HG02852 (cell line): ENCODE results near the gene SLC1A2.

Source experiments
- ATAC-seq: cut with Tn5 transposase; IDR thresholded peaks from one replicate; pipeline ENCODE4 v1.9.1; 2021; ENCODE audit warnings: mild to moderate bottlenecking, moderate library complexity; ENCODE audit not compliant: unreplicated experiment

Gene SLC1A2

DNA sequence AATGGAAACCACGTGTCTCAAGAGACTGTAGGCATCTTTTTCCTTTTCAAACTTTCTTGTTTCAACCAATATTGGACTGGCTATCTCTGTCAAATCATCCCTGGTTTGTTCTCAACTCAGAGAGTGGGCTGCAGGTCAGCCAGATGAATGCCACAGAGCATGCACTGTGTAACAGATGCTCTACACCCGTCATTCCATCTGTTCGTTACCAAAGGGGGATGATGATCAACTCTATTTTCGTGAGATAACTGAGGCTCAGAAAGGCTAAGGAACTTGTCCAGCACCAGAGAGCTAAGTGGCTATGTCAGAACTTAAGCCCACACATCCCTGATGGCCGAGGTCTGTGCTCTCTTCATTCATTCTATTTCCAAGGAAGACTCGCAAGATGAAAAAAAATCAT is 42.1 kb downstream of the SLC1A2 start:
- no peak for ATAC-seq

DNA sequence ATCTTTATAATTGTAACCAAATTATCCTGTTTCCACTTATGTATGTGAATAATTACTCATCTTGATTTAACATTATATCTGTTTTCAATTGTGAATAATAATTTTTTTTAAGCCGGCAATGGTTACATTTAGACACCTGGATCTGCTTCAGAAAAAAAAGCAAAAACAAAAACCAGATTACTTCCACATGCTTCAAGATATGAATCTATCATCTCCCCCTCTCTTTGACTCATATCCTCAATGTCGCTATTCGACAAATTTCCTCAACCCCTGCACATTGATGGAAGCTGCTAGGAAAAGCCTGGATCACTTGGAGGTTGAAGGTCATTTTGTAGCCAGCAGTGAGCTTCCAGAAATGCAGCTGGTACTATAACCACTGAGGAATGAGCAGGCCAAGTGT is 42.7 kb downstream of the SLC1A2 start:
- ATAC-seq: no peak

DNA sequence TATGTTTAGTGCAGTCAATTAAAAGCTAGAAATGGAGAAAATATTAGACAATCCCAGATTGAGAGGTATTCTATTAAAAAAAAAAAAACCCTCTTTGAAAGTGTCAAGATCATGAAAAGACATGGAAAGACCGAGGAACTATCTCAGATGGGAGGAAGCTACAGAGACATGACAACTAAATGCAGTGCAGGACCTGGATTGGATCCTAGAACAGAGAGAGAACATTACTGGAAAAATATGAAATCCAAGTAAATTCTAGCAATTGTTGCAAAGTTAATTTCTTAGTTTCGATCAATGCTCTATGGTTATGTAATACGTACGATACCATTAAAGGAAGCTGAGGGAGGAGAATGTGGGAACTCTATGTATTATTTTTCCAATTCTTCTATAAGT is 43.2 kb downstream of the SLC1A2 start:
- no peak for ATAC-seq

DNA sequence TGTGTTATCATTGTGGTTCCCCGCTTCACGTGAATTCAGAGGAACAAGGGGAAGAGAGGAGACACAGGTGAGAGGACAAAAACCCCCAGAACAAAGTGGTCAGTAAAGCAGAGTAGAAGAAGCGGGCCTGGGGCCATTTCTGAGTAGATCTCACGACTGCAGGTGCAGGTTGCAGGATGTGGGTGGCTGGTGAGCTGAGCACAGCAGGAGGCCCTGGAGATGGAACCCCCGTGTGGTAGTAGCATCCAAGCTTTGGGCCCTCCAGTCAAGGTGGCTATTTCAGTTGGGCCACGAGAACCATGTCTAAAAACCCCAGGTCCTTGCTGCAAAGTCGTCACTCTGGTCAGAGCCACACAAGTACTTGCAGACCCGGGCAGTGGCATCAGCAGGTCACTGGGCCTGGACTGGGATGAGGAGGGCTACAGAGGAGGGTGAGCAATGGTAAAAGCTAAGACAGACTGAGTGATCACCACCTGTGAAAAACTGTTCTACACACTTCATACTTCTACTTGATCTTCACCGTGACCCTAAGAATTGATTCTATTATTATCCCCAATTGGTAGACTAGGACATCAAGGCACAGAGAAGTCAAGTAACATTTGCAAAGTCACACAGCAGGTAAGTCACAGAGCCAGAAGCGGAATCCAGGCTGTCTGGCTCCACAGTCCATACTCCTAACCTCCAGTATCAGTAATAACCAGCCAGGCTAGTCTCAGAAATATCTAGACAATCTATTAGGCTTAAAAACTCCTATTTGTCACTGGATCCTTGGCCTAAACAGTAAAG is 43.8 kb downstream of the SLC1A2 start:
- no peak for ATAC-seq

DNA sequence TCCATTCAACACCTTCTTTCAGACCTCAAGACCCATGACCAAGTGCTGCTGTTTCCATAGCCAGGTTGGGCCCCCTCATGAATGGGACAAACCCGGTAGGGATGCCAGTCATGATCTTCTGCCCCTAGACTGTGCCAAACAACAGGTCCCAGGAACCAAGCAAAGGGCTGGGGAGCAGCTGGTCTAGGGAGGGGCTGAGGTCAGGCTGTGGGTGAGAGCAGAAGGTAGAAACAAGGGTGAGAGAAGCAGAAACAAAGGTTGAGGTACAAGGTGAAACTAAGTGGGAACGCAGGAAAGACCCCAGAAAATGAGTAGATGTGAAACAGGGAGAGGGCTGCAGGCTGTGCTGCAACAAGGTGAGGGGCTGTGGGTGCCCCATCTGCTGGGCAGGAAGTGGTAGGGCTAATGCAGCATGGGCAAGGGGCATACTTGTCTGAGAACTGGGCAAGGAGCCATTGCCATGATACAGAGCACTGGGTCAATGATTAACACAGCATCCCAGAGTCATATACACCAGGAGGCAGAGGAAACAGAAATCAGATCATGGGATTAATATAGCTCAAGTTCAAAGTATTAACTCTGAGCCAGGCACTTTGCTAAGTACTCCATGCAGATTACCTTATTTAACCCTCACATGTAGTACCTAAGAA is 45.9 kb downstream of the SLC1A2 start:
- no peak for ATAC-seq

DNA sequence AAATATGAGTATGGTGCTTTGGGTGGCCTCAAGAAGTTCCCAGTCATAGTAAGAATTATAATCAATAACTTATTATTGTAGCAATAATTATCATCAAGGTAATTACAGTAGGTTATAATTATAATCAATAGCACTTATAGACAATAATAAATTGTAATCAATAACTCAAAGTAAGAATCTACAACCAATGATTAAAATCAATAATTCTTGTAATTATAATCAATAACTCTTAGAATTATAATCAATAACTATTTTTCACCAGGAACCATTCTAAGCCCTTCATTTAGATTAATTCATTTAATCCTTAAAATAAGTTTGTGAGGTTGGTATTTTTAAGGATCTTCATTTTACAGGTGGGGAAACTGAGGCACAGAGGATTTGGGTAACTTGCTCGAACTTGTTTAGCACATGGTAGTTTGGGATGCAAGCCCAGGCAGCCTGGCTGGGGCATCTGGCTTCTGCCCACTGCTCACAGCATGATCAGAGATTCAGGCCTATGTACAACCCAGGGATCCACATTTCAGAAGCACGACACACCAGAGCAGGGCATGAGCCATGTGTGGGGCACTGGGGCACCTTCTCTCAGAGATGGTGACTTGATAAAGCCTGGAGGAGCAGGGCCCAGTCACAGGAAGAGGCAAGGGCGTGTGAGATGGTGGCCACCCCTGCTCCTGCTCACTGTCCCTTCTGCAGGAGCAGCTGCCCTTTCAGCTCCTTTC is 46.6 kb downstream of the SLC1A2 start:
- ATAC-seq: no peak

DNA sequence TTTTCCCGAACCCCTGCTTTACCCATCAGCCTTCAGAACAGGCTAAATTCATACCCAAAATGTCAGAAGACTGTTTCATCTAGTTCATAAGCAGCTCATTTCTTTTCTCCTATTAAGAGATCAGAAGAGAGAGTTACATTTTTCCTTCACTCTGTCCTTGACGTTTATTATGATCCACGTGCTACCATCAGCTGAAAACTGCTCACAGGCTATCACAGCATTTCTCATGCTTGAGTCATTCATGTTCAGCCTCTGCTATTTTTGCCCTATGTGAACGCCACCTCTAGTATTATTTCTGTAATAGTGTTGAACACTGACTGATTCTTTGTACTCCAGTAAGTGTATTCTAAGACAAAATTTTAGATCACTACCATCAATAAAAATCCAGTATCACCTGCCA is 51.9 kb downstream of the SLC1A2 start:
- no peak for ATAC-seq

DNA sequence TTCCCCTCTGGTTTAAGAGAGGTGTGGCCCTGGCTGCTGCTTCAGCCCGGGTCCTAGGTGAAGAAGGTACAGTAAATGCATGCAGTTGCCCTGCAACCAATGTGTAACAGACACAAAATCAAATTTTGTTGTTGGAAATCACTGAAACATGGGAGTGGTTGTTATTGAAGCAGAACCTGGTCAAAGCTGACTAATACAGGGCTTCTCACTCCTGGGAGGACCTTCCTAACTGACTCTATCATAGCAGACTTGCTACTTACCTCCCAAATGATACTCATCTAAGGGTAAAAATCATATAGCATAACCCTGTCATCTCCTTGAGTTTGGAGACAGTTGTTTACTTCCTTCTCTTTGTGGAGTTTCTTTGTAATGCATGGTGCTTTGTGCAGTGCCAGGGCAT is 52.6 kb downstream of the SLC1A2 start:
- no peak for ATAC-seq

DNA sequence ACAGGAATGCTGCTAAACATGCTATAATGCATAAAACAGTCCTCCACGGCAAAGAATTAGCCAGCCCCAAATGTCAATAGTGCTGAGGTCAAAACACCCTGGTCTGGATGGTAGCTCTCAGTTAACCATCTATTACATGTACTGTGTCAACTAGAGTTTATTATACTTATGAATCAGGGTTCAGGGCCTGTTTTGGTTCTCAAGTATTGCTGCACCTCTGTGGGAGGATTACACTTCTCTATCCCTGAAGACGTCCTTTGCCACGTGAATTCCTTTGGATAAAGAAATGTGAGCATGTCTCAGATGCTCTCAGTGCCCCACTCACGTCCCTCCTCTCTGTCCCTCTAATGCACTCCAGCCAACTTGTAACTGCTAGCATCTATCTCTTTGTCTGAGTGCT is 53.4 kb downstream of the SLC1A2 start:
- no peak for ATAC-seq

DNA sequence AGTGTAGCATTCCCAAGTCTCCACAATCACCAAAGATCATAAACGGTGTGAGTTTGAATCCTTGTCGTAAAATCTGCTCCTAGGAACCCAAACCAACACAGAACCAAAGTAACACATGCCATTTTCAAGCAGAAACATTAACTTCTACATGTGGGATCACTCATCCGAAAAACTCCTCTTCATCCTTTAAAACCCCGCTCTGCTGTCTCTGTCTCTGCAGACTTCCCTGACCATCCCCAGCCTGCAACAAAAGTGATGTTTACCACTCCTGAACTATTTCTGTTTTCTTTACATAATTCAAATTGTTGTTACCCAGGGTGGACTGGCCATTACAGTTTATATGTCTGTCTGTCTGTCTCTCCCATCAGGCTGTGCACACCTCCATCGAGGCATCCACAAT is 54.0 kb downstream of the SLC1A2 start:
- no peak for ATAC-seq

DNA sequence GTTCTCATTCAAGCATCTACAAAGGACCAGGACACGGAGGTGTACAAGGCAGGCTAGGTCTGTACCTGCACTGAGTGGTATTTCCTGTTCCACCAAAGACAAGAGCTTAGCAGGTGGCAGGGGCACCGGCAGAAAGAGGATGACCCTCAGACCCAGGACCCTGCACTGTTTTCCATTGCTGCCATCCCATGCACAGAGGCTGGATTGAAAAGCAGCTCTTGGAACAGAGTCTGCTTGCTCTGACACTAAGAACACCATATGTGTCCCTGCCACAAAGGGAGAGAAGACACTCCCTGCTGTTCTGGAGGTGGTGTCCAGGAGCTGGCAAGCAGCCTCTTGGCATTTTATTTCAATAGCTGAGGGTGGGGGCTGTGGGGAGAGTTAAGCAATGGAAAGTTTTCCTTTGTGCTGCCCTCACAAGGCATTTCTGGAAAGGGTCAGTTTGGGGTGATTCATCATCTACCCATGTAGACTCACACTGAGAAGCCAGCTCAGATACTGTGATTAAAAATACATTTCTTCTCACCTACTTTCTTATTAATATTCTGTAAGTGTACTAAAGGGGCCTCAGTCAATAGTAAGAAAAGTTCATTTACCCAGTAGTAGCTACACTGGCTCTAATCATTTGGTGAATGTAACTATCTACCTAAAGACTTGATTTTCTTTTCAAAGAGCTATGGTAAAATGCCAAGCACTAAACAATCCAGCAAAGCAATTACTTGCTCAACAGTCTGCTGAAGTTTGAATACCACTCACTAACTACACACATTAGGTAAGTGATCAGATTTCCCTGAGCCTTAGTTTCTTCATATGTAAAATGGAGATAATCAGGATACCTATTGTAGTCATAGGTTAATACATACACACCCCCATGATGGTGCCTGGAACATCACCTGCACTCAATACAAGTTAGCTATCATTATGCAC is 55.2 kb downstream of the SLC1A2 start:
- ATAC-seq: no peak

DNA sequence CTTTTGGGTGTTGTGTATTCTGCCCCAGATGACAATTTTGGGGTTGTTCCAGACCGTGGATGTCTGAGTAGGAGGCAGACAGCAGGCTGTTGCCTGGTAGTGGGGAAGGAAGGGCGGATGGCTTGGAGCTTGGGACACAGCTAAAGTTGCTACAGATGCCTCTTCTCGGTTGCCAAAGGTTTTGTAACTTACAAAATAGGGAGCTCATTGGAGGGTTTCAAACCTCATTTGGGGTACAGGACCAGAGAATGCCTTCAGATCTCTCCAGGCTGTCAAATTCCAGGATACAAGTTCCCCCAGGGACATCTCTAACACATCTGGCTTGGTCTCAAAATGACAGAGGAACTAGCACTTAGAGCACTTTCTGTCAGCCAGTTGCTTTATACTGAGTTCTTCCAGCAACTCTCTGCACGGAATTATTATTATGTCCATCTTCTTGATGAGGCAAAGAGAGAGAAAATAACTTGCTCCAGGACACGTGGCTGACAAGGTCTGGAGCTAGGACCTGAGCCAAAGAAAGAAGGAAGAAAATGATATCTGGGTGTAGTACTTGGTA is 56.0 kb downstream of the SLC1A2 start:
- ATAC-seq: no peak

DNA sequence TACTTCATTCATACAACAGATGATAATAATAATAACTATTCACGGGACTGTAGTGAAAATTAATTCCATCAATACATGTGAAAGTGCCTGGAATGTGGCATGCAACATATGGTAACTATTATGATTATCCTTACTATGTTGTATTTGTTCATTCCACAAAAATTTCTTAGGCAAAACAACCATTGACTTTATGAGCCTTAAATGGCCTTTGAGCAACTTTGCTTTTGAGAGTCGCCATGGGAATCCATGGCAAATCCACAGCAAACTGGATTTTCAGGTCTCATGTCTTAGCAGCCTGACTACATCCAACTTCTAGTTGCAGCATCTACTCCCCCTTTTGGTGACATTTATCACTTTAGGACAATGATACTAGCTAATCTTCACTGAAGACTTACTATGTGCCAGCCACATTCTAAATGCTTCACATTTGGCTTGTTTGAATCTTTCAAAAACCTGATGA is 56.8 kb downstream of the SLC1A2 start:
- no peak for ATAC-seq

DNA sequence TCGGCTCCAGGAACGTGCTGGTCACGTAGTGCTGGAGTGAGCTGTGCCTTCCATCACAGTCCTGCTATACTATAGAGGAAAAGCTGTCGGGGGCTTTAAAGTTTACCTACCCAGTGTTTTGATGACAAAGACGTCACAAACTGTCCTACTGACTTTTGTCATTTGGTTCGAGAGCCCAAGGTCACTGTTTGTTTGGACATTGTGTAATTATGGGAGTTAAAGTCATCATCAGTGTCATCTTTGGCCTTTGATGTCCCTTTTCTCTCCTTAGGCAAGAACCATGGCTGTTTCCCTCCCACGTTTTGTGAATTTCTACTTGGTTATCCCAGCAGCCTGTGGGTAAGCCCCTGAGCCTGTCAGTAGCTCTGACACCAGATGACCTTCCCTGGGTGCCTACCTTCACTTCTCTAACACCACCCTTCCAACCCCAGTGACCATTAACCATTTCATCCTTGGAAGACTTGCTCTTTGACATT is 59.3 kb downstream of the SLC1A2 start:
- no peak for ATAC-seq

DNA sequence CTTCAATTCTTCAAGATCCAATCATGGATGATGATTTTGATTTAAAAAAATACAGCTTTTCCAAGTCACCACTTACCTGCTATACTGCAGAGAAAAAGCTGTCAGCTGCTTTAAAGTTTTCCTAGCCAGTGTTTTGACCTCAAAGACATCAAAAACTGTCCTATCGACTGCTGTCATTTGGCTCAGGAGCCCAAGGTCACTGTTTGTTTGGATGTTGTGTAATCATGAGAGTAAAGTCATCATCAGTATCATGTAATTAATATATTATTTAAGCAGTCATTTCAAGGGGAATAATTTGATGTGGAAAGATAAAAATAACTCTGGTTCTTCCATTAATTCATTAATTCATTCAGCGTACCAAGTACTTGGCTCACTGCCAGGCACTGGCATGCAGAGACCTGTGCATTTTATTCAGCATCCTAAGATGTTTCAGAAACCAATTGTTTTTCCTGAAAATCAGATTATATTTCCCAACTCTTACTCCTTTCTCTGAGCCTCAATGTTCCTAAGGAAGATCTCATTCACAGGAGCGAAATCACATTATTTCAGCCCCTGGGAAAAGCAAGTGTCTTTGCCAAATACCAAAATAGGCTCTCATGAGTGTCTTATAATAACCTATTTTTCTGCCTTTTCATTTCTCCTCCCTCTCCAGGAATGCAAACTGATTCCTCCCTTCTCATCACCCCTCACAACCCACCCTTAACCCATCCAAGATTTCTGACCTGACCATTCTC is 59.9 kb downstream of the SLC1A2 start:
- ATAC-seq: no peak

DNA sequence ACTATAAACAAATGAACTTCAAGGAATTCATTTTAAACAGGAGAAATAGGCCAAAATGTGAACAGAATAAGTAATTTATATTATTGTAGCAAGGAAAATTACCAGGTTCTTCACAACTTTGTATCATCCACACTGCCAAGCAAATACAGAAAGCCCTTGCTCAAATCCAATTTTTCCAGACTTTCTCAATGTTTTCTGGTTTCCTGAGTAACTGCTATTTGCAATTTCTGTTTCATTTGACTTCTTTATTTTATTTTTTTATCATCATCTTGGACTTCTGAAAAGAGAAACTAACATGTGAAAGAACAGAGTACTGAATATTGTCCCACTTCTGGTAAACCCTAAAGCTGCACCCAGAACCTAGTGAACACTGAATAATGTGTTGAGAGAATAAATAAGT is 61.0 kb downstream of the SLC1A2 start:
- ATAC-seq: no peak

DNA sequence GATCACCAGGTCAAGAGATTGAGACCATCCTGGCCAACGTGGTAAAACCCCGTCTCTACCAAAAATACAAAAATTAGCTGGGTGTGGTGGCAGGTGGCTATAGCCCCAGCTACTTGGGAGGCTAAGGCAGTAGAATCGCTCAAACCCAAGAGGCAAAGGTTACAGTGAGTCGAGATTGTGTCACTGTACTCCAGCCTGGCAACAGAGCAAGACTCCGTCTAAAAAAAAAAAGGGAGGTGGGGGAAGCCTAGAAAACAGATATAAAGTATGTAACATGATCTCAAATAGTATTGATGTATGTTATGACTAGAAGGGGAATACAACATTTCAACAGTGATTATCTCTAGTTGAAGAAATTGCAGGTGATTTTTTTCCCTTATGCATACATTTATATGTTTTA is 61.4 kb downstream of the SLC1A2 start:
- ATAC-seq: no peak

DNA sequence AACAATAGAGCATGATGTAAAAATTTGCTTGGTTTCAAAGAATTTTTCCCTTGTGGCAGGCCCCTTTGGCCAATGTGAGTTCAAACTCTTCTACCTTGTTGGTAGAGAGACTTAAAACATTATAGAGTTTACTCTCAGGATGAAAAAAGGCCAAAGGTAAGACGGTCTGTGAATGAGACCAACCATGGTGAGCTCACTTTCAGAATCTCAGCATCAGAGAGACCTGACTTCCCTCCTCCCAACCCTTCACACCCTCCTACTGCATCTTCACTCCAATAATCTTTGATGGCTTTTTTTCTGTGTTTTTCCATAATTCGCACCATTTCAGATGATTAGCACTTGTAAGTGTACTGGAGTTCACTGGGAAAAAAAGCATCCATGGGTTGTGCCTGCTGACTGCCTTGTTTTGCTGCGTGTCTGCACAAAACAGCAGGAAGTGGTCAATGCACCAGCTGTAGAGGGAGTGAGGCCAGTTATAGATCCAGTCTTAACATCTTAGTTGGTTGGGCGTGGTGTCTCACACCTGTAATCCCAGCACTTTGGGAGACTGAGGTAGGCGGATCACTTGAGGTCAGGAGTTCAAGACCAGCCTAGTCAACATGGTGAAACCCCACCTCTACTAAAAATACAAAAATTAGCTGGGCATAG is 64.1 kb downstream of the SLC1A2 start:
- no peak for ATAC-seq

DNA sequence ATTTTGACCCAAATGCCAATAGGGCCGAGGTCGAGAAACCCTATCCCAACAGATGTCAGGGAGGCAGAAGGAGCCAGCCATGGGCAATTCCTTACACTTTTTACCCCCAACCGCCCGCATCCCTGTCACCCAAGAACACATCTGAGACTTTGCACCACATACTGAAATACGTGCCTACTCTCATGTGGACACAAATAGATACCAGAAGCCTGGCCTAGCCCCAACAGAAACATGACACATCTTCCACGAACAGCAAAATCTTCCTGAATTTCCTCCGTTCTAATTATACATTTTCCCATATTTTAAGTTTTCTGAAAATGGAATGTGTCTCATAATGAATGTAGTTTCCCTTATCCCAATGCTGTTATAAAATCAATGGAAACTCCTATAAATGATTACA is 64.7 kb downstream of the SLC1A2 start:
- no peak for ATAC-seq
